OCI-LY3 (cell line): ENCODE data around the gene MPHOSPH8.

Experiments used
- H2AFZ ChIP-seq: fragments of 200-600, 300-600 bp; shearing (Covaris generic); 2 replicates; pipeline ENCODE4 v1.6.0; 2014; ENCODE audit warnings: antibody characterized with exemption, low read depth, low read length
- H3K27ac ChIP-seq: fragments of 200-600, 300-600 bp; sonication (generic); 2 replicates; pipeline ENCODE4 v1.5.1; 2014; ENCODE audit warnings: mild to moderate bottlenecking, low read length, moderate library complexity, mixed read lengths
- H3K27me3 ChIP-seq: fragments of 200-600, 300-600 bp; sonication (generic); 2 replicates; pipeline ENCODE4 v1.6.1; 2014; ENCODE audit warnings: low read depth, low read length, mixed read lengths
- H3K36me3 ChIP-seq: fragments of 200-600, 300-600 bp; sonication (generic); replicated peaks from 2 replicates; pipeline ENCODE3; 2014; ENCODE audit warnings: low read depth, low read length, mixed read lengths
- H3K4me1 ChIP-seq: fragments of 300-600, 200-600 bp; sonication (generic); 2 replicates; pipeline ENCODE4 v1.6.1; 2014; ENCODE audit warnings: low read length, mixed read lengths
- H3K4me2 ChIP-seq: fragments of 200-600, 300-600 bp; sonication (generic); 2 replicates; pipeline ENCODE4 v1.6.1; 2014; ENCODE audit warnings: low read length, mixed read lengths
- H3K4me3 ChIP-seq: fragments of 300-600, 200-600 bp; sonication (generic); 2 replicates; pipeline ENCODE4 v1.5.1; 2014; ENCODE audit warnings: antibody characterized with exemption, mild to moderate bottlenecking, low read length, moderate library complexity
- H3K79me2 ChIP-seq: fragments of 300-600, 200-600 bp; shearing (Covaris generic); 2 replicates; pipeline ENCODE4 v1.6.1; 2014; ENCODE audit warnings: mild to moderate bottlenecking, low read length, mixed read lengths
- H3K9ac ChIP-seq: fragments of 300-600, 200-600 bp; shearing (Covaris generic); 2 replicates; pipeline ENCODE4 v1.6.0; 2014; ENCODE audit warnings: mild to moderate bottlenecking, low read length, moderate library complexity
- H3K9me3 ChIP-seq: fragments of 200-600, 300-600 bp; shearing (Covaris generic); 2 replicates; pipeline ENCODE4 v1.6.1; 2014; ENCODE audit warnings: low read length, mixed read lengths; ENCODE audit not compliant: insufficient read depth
- H4K20me1 ChIP-seq: fragments of 200-600, 300-600 bp; sonication (generic); 2 replicates; pipeline ENCODE4 v1.6.1; 2016; ENCODE audit warnings: low read length, mixed read lengths; ENCODE audit not compliant: insufficient read depth
- CTCF ChIP-seq: fragments of 200-600, 300-600 bp; sonication (generic); IDR thresholded peaks from 2 replicates; pipeline ENCODE4 v1.5.1; 2014; ENCODE audit warnings: antibody characterized with exemption, low read length, low read depth
- EZH2phosphoT487 ChIP-seq: fragments of 200-600 bp; shearing (Covaris generic); IDR thresholded peaks from 2 replicates; pipeline ENCODE4 v1.6.1; 2018; ENCODE audit warnings: antibody characterized with exemption, mixed run types, low read depth

The MPHOSPH8 gene

DNA sequence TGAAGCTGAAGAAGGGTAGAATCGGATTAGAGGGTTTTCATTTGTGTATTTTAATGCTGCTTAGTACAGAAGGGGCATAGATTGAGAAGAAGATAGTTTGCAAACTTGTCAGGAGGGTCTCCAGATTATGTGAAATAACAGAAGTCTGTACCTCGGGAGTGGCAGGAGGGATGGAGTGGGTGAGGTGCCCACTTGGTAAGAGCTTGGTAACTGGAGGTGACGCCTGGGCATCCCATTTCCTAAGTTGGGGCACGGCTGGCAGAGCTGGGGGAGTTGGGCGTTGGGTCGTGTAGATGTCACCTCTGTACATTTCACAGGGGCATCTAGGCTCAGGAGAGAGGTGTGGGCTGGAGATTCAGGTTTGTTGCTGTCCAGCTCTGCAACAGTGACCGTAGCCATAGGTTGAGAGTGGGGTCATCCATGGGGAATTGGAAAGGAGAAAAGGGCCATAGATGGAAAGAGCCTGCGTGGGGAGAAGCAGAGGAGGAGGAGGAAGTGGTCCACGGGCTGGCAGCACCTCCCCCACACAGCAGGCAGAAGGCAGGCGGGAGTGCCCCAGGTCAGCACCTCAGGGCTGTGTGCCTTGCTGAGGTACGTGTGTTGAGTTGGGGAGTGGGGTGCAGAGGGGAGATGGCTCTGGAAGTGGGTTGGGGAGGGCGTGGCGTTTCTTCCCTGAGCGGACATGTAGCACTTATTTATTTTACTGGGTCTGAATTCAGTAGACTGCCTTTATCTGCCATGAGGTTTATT, 31.2 kb downstream of the MPHOSPH8 start:
- Histone ChIP-seq H3K27me3 (no peaks in the 10 kb centered on the region), H2AFZ (no peak overlapping the region), H3K36me3 (peaks cover 55% of the 10 kb centered on the region), H3K4me2 (no peak overlapping the region), H3K79me2 (no peaks in the 10 kb centered on the region), H3K4me3 (no peak overlapping the region), H3K9me3 (no peaks in the 10 kb centered on the region), H4K20me1 (no peaks in the 10 kb centered on the region), H3K4me1 (peaks cover 4% of the 10 kb centered on the region; the same call in 1 of the 2 replicates), H3K27ac (no peak overlapping the region), H3K9ac (no peak overlapping the region)
- TF ChIP-seq EZH2phosphoT487 (no peak), CTCF (no peak)

DNA sequence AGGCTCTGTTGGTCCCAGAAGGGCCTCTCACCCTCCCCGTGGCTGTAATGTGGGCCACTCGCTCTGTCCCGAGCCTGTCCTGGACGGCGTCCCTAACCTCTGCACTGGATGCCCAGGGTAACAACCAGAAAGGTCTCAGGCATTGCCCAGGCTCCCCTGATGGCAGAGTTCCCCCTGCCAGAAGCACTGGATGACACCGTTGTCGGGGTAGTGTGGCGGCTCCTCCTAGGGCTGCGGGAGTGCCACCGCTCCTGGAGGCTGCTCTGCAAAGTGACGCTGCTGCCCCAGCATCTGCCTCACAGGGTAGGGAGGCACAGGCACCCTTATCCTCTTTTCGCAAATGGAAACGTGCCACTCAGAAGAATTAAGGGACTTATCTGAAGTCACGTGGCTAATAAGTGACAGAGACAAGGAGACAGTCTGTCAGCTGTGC, 32.0 kb downstream of the MPHOSPH8 start:
- Histone ChIP-seq H3K4me1 (peaks cover 4% of the 10 kb centered on the region; the same call in 1 of the 2 replicates), H4K20me1 (no peaks in the 10 kb centered on the region), H3K27ac (no peak overlapping the region), H3K4me2 (no peak overlapping the region), H3K4me3 (no peak overlapping the region), H2AFZ (no peak overlapping the region), H3K9ac (no peak overlapping the region), H3K79me2 (no peaks in the 10 kb centered on the region), H3K36me3 (peaks cover 62% of the 10 kb centered on the region), H3K27me3 (no peaks in the 10 kb centered on the region), H3K9me3 (no peaks in the 10 kb centered on the region)
- TF ChIP-seq EZH2phosphoT487 (no peak), CTCF (no peak)

GRCh38 chr13:19668778-19669177, 35.3 kb downstream of the MPHOSPH8 start:
- TF ChIP-seq CTCF, result no peak
- no peak for TF ChIP-seq EZH2phosphoT487
- H3K27ac ChIP-seq, result no peak overlapping the region

DNA sequence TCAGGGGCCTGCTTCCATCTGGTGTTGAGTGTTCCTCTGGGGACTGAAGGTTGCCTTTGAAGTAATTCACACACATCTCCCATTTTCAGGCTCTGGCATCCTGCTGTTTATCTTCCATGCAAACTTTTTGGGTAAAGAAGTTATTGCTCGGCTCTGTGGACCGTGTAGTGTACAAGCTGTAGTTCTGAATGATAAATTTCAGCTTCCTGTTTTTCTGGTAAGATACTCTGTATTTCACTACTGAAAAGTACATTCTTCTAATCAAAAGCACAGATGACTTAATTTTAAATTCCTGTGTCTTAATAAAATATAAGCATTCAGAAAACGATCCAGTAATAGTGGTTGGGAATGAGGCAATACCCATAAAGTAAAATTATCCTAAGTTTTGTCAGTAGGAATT, 36.7 kb downstream of the MPHOSPH8 start:
- Histone ChIP-seq H3K27ac (no peak overlapping the region), H3K4me1 (no peaks in the 10 kb centered on the region; the same call in 1 of the 2 replicates), H2AFZ (no peak overlapping the region), H3K9ac (no peak overlapping the region), H3K36me3 (peaks cover 83% of the 10 kb centered on the region), H3K4me2 (no peak overlapping the region), H3K9me3 (no peaks in the 10 kb centered on the region), H3K4me3 (no peak overlapping the region), H3K27me3 (no peaks in the 10 kb centered on the region), H4K20me1 (no peaks in the 10 kb centered on the region), H3K79me2 (no peaks in the 10 kb centered on the region)
- TF ChIP-seq CTCF (no peak), EZH2phosphoT487 (no peak)

More at GRCh38 chr13:19668778-19669177, 35.3 kb downstream of the MPHOSPH8 start:
- H3K4me2 ChIP-seq, result no peak overlapping the region
- H2AFZ ChIP-seq, result no peak overlapping the region
- peaks cover 78% of the 10 kb centered on the region for H3K36me3 ChIP-seq
- no peaks in the 10 kb centered on the region for H3K27me3 ChIP-seq
- no peaks in the 10 kb centered on the region for H3K79me2 ChIP-seq
- peaks cover 4% of the 10 kb centered on the region; the same call in 1 of the 2 replicates for H3K4me1 ChIP-seq
- H3K9ac ChIP-seq, result no peak overlapping the region
- no peak overlapping the region for H3K4me3 ChIP-seq
- H4K20me1 ChIP-seq, result no peaks in the 10 kb centered on the region
- no peaks in the 10 kb centered on the region for H3K9me3 ChIP-seq
